GM18520 (cell line): ENCODE data around the gene RAD50.

ENCODE experiments used
- ATAC-seq: cut with Tn5 transposase; IDR thresholded peaks from one replicate; pipeline ENCODE4 v1.9.1; 2021; ENCODE audit not compliant: unreplicated experiment

RAD50 gene

DNA sequence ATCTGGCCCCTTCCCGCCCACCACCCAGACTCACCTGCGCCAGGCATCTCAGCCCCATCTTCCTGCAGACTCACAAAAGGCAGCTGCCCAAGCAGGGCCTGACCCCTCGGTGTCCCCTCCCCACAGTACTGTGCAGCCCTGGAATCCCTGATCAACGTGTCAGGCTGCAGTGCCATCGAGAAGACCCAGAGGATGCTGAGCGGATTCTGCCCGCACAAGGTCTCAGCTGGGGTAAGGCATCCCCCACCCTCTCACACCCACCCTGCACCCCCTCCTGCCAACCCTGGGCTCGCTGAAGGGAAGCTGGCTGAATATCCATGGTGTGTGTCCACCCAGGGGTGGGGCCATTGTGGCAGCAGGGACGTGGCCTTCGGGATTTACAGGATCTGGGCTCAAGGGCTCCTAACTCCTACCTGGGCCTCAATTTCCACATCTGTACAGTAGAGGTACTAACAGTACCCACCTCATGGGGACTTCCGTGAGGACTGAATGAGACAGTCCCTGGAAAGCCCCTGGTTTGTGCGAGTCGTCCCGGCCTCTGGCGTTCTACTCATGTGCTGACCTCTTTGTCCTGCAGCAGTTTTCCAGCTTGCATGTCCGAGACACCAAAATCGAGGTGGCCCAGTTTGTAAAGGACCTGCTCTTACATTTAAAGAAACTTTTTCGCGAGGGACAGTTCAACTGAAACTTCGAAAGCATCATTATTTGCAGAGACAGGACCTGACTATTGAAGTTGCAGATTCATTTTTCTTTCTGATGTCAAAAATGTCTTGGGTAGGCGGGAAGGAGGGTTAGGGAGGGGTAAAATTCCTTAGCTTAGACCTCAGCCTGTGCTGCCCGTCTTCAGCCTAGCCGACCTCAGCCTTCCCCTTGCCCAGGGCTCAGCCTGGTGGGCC is 103.1 kb downstream of the RAD50 start:
- no peak for ATAC-seq

DNA sequence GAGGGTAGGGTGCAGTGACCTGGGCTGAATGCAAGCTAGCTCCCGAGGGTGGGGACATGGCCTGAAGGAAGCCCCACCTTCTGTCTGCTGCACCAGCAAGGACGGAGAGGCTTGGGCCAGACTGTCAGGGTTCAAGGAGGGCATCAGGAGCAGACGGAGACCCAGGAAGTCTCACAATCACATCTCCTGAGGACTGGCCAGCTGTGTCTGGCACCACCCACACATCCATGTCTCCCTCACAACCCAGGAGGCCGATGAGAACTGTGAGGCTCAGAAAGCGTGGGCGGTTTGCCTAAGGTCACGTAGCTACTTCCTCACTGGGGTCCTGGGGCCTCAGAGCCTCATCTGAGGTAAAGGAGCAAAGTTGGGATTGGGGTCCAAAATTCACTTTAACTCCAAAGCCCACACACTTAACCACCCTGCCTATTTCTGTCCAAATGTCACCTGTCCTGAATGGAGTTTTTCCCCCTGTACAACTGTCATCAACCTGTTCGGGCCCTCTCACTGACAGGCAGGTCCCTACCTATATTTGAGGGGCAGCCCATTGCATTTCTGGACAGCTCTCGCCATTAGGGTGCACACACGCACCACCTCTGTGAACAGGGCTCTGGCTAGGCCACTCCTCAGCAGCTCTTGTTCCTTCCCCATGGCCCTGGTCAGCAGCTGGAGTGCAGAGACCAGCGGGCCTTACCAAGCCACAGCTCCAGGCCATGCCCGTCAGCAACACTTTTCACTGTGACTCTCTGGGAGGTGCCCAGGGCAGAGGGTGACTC is 104.6 kb downstream of the RAD50 start:
- no peak for ATAC-seq

DNA sequence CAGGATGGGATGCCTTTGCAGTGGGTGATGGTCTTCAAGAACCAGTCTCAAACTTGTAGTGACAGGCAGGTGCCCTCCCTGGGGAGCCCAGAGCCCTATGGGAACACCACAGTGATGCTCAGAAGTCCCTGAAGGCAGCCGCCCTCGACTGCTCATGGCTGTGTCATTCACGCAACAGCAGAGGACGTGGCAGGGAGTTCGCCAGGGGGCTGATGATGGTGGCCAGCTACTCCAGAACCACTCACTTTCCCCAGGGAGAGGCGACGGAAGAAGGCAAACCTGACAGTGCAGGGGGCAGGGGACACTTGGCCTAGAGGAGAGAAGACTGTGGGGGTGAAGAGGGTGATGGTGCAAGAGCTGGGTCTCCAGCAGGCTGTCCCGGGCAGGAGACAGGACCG is 105.2 kb downstream of the RAD50 start:
- ATAC-seq, result no peak

DNA sequence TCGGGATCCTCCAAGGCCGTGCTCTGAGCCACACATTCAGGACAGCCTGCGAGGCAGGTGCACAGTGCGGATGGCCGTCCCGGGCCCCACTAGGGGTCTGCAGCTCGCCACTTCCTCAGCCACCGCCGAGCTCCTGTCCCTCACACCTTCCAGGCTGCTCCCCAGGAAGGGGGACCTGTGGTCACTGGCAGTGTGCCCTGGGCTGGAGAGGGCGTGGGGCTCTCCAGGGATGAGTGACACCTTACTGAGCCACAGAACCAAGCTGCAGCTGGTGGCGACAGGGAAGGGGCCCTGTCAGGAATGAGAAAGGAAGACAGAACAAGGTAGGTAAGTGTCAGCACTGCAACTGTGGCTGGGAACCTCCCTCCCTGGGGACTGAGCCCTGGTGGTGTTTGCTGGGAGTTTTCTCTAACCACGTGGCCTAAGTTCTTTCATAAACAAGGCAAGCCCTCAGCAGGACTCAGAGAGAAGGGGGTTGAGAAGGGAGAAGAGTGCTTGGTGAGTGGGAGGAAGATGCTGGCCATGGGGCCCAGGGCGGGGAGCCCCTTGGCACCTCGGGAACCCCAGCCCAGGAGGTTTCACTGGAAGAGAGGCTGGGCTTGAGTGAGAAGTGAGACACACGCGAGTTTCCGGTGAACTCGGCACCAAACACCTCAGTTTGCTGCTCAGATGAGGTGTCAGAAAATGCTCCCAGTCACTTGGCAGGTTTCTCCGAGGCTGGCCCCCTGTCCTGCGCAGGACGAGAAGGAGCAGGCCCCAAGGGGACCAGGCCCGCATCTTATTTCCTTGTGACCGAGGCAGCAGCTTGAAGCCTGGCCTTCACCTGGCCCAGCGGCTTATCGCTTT is 106.4 kb downstream of the RAD50 start:
- peak; percentile 50 for ATAC-seq

DNA sequence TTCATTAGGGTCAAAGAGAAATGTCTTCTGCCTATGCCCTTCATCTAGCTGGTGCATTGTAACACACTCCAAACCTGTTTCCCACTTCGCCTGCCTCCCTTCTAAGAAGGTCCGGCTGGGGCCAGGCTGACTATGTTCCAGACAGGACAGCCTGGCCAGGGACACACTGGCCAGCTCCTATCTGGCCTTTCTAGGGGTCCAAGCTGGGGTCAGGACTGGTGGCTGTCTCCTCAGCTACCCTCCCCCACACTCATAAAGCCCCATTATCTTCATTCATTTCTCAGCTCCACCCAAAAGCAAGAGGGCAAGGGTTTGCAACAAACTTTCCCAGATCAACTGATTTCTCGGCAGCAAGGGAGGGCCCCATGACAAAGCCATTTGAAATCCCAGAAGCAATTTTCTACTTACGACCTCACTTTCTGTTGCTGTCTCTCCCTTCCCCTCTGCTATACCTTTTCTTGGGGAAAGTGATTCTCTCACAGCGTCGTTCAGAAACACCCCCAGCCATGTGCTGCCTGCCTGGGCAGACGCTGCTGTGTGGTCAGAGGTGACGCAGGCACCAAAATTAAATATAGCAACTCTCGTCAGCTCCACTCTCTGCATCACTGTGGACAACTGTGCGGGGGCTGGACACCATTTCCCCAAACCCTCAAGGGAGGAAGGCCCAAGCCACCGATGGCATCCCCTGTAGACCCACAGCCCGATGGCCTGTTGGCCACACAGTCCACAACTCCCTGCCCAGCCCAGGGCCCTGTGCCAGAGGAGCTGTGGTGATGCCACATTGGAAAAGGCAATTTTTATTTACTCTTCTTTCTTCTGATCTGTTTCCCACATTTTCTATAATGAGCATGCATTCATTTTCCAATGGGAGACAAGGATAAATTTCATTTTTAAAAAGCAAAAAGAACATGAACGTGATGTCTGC is 107.3 kb downstream of the RAD50 start:
- peak; percentile 57 for ATAC-seq

DNA sequence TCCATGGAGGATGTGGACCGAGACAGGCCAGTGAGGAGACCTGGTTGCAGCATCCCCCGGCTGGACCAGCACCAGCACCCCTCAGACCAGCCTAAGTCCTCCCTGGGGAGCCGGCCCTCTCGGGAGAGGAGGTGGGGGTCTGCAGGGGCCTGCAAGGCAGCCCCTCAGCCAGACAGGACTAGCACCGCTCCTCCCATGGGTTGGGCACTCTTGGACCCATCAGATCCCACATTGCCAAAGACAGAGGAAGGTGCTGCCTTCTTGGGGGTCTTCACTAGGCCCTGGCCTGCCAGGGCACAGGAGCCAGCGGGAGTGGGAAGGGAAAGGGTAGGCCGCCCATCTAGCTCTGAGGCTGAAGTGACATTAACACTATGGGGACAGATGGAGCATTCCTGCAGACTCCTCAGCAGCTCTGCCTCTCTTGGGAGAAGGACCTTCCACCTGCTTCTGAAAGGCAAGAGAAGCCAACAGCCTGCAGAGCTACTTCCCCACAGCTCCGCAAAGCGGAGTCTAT is 108.0 kb downstream of the RAD50 start:
- no peak for ATAC-seq

DNA sequence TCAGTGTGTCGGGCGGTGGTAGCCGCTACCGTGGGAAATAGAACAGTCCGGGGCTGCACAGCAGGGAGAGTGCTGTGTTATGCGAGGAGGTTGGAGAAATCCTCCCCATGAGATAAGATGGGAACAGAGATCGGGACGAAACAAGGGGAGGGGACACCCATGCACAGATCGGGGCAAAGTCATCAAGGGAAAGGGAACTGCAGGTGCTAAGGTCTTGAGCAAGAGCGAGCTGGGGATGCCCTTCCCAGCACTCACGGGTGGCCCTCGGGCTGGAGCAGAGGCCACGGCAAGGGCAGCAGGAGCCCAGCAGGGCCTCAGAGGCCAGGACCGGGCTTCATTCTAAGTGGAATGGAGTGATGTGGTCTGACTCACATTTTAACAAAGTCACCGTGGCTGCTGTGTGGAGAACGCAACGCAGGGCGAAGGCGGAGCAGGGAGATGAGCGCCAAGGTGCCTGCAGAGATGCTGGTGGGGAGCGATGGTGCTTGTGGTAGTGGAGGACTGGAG is 108.8 kb downstream of the RAD50 start:
- no peak for ATAC-seq

DNA sequence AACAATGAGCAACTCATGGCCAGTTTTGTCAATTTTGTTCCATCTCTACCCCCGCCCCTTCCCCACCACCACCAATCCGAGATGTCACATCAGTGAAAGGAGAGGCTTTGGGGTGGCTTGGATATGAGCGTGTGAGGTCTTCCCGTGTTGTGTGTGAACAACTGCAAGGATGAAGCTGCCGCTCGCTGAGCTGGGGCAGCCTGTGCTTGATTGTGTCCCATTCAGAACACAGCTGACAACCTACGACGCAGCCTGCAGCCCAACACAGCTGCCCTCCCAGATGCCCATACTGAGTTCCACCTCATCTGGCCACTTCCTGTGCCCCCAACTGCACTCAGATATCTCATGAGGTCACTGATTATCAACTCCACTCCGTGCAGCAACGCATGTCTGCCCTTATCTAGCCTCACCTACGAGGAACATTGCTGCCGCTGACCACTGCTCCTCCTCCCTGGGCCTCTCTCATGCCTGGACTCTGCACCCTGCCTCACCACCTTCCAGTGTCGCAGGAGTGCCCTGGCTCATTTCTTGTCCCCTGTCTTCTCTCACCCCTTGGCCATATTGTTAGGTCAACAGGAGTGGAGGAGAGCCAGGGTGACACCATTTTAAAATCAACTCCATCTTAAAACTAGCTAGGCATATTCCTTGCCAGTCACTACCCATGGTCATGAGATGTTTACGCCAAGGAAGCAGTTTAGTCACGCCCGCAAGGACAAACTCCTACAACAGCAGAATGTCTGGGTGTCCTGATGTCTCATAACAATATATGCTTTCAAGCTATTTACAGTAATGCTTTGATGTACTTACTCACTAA is 109.7 kb downstream of the RAD50 start:
- no peak for ATAC-seq

DNA sequence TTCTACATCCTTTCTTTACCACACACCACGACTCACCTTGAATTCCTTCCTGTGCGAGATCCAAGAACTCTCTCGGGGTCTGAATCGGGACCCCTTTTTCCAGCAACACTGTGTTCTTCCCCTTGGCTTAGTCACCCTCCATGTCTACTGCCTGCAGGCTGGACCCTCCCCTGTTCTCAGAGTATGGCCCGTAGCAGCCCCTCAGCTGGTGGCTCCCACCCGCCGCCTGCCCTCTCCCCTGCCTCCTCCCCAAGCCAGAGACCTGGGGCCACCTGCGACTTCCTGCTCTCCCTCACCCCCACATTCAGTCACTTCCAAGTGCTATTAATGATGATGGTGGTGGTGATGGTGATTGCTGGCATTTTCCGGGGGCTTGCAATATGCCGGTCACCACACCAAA is 110.5 kb downstream of the RAD50 start:
- ATAC-seq, result no peak

DNA sequence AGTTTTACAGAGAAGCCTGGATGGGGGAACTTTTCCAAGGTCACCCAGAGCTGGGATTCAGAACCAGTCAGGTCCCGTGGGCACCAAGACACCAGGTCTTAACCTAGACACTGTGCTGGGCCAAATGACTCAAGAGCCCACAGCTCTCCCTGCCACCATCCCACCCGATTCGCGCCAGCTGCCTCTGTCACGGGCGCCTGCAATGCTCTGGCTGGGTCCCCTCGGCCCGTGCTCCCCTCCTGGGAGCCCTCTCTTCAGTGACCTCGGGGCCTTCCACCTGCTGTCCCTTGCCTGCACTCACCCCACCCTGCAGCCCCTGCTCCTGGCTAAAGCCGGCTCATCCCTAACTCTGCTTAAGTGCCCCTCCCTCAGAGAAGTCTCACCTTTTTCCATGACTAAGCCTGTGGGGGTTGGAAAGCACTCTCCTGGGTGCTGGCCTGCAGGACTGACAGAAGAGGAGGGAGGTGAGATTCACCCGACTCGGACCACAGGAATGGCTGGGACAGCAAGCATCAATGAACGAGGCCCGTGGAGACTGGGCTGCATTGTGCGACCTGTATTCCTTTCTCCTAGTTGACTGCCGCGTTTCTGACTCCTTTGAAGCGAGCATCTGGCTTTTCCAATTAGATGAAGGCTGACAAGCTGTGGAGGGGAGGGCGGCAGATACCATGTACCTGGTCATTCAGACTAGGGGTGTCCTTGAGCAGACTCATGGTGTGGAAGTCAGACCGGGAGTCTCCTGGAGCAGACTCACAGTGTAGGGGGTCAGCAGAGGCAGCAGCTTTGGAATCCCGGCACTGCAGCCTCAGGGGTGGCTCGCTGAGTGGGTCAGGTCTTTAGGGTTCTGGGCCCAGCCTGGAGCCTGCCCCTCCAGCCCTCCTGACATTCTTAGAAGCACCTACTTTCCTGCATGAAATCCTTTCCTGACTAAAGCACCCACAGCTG is 111.3 kb downstream of the RAD50 start:
- ATAC-seq, result no peak

DNA sequence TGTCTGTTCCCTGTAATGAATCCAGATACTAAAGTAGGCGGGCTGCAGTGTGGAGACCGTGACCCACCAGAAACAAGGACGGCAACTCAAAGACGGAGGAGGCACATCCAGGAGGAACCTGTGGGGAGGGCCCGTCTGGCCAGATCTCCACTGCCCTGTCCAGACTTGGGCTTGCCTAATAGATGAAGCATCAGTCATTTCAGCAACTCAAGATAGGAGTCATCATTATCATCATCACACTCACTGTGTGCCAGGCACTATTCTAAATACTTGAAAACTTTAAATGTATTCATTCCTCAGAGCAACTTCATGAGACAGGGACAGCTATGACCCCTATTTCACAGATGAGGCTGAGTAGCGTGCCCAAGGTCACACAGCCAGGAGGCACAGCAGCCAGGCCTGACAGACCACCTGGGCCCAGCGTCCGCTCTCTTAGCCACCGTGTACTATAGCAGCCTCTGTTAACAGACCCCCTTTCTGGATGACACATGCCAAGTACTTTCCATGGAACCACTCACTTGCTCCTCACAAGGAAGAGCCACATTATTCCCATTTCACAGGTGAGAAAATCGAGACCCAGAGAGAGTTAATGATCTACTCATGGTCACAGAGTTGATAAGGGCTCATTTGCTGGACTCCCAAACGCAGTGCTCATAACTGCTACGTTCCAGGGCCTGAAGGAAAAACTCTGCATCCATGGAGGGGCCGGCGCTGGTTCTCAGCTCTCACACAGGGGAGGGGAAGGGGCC is 112.1 kb downstream of the RAD50 start:
- no peak for ATAC-seq

DNA sequence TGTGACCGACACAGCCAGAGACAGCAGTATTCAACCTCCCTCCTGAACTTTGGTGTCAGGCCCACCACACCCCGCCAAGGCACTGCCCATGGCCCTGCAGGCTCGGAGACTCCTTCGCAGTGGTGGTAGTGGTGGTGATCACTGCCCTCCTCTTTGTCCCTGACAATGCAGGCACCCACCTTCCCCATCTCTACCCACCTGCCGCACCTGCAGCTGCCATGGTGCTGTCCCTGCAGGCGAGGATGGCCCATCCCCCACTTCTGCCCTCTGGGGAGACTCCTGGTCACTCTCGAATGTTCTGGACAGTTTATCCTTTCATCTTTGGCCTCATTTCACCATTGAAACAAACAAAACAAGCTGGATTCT is 112.7 kb downstream of the RAD50 start:
- no peak for ATAC-seq

DNA sequence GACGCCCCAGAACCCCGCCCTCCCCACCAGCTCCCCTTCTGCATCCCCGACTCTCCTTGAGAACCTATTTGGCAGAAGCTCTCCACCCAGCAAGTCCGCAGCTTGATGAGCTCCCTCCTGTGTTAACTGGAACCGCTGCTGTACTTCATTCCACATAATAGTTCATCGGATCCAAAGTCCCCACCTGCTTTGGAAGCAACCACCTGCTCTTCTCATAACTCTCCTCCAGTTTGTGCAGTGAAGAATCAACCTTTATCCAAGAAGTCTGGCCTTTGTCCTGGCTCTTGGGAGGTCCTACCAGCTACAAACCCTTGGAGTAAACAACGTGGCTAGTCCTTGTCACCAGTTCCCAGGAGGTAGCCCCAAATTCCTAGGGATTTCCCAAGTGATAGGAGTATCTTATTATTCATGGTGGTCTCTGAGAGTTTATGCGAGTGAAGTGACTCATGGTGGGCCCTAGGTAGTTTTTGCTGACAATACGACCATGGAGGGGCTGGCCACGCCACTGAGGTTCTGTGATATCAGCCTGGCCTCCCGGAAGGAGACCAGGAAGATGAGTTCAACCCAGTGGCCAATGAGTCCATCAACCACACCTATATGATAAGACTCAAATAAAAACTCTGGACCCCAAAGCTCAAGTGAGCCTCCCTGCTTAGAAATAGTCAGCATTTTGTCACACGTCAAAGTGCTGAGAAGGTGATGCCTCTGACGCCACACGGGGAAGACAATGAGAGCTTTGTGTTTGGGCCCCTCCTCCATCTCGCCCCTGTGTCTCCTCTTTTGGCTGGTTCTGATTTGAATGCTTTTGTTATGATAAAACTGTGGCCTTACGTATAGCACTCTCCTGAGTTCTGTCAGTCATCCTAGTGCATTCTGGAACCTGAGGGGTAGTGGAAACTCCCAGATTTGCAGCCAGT is 113.4 kb downstream of the RAD50 start:
- ATAC-seq, result no peak

DNA sequence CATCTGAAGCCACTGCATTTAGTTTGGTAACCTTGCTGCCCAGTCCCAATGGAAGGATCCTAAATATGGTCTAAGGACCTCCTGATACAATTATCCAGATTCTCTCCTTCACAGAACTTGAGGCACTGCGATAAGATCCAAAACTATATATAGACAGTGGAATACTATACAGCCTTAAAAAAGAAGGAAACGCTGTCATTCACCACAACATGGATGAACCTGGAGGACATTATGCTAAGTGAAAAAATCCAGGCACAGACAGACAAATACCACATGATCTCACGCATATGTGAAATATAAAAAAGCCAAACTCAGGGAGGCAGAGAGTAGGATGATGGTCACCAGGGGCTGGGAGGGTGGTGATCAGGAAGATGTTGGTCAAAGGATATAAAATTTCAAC is 114.2 kb downstream of the RAD50 start:
- no peak for ATAC-seq

DNA sequence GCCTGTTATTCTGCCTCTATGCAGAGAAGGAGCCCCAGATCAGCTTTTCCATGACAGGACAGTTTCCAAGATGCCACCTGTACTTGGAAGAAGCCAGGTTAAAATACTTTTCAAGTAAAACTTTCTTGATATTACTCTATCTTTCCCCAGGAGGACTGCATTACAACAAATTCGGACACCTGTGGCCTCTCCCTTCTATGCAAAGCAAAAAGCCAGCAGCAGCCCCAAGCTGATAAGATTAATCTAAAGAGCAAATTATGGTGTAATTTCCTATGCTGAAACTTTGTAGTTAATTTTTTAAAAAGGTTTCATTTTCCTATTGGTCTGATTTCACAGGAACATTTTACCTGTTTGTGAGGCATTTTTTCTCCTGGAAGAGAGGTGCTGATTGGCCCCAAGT is 116.7 kb downstream of the RAD50 start:
- no peak for ATAC-seq

DNA sequence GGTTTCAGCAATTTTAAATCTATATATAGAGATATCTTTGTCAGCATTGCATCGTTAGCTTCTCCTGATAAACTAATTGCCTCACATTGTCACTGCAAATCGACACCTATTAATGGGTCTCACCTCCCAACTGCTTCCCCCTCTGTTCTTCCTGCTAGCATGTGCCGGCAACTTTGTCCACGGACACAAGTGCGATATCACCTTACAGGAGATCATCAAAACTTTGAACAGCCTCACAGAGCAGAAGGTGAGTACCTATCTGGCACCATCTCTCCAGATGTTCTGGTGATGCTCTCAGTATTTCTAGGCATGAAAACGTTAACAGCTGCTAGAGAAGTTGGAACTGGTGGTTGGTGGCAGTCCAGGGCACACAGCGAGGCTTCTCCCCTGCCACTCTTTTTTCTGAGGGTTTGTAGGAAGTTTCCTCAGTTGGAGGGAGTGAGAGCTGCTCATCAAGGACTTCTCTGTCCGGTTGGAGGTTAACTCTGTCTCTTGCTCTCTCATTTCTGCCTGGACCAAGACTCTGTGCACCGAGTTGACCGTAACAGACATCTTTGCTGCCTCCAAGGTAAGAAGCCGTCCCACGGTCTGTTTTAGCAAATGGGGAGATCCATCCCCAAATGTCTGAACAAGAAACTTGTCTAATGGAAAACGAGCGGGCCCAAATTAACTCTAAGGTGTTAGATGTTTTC is 117.3 kb downstream of the RAD50 start, which contains the start of gene IL4:
Gene IL4 (plus strand): TSS at position 51 of the 692 bp plus-strand sequence. CDS start 62 bp downstream, at position 113.
- ATAC-seq, result peak; percentile 9
